ENCODE results near the gene RASGRF2. TPM values are rescaled to one million over a fixed set of nuclear protein-coding genes. Genes with fewer than 3 reads are reported as not detected.
"Not testable (repeated sequence)": the region's sequence is repeated elsewhere in the genome, so short reads cannot be mapped to it uniquely, and the experiment has no call there.

RASGRF2 gene
- total RNA-seq, 5 donors from 2014 or later (not counting 1 experiment from before 2014, with no cell fraction given) = 25.2 to 53.0 (median 27.0) TPM

DNA sequence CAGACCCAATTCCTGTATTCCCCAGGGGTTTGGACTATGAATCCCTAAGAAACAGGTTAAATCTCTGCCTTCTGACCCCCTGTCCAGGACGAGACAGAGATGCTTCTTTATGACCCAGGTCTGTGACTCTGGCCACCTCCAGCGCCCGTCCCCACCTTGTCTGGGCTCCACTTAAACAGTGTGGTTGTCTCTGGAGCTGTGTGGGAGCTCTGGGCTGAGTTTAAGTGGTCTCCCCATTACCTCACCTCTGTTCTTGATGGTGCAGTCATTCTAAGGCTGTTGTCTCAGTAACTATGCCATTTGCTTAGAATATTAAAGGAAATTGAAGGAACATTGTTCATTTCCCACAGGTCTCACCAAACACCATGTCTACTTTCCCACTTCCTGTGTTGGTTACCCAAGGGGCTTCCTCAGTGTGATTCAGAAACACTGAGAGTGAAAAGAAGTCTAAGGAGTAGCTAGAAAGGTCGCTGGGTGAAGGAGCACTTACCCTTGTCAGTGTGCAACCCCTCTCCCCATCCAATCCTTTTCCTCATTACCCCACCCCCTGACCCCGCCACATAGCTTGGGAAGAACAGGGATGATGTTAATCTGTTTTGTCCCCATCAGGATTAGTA lies 145.2 kb downstream of the RASGRF2 start:
- ATAC-seq (replicated peaks in 1 of 4) (peak; percentile 22 to 44 (median 36)), DNase-seq (peak in 1 of 35 experiments; percentile 2)
- H3K4me3 Mint-ChIP-seq = peak overlapping the region in 1 of 3 donors; percentile 46
- H3K27me3 Mint-ChIP-seq = no peaks in the 10 kb centered on the region
- ChIA-PET CTCF (no interaction called here), POLR2A (no interaction called here)
- H3K27ac Mint-ChIP-seq = peak overlapping the region; percentile 9 to 81
- Histone ChIP-seq H3K27me3 (replicated peaks in 1 of 2; ENCODE audit: control insufficient read depth in 2 of 2, extremely low read depth in 1 of 2, insufficient read depth in 2 of 2, low read length in 1 of 2) (no peaks in the 10 kb centered on the region), H3K27ac (ENCODE audit: low read length) (no peak overlapping the region), H3K9me3 (no peaks in the 10 kb centered on the region), H3K4me3 (ENCODE audit: control insufficient read depth in 1 of 2, extremely low read depth in 1 of 2, low read length in 1 of 2) (no peak overlapping the region), H3K4me1 (ENCODE audit: control insufficient read depth in 1 of 2, extremely low read depth in 1 of 2, insufficient read depth in 2 of 2, low read length in 2 of 2) (peaks cover 2 to 11% of the 10 kb centered on the region in 2 experiments), H3K36me3 (ENCODE audit: control insufficient read depth in 2 of 2, extremely low read depth in 1 of 2, insufficient read depth in 1 of 2, low read length in 1 of 2) (no peaks in the 10 kb centered on the region)
- peaks cover 8% of the 10 kb centered on the region for H3K36me3 Mint-ChIP-seq
- H3K4me1 Mint-ChIP-seq = peaks cover 26 to 31% (median 28%) of the 10 kb centered on the region in 3 donors
- no CpG with 5 or more reads among the region's 5 CpGs for WGBS (ENCODE audit: insufficient coverage)
- no peaks in the 10 kb centered on the region for H3K9me3 Mint-ChIP-seq

DNA sequence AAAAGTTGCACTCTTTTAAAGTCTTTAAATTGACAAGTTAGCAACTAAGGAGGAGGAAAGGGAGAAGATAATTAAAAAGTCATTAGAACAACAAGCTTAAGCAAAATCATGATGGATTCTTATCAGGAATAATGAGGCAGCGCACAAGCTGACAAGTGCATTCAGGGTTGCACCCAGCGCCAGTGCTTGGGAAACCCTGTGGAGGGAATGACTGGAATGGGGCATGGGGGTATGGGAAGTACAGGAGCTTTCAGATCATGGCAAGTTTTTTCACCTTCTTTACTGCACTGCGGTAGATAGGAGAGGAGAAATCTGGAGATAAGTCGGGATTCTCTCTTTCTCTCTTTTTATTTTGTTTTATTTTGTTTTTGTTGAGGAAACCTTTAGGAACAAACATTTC lies 155.1 kb downstream of the RASGRF2 start:
- Histone ChIP-seq H3K27ac (ENCODE audit: low read length) (no peak overlapping the region), H3K27me3 (replicated peaks in 1 of 2; ENCODE audit: control insufficient read depth in 2 of 2, extremely low read depth in 1 of 2, insufficient read depth in 2 of 2, low read length in 1 of 2) (no peaks in the 10 kb centered on the region), H3K36me3 (ENCODE audit: control insufficient read depth in 2 of 2, extremely low read depth in 1 of 2, insufficient read depth in 1 of 2, low read length in 1 of 2) (peaks cover 3 to 40% of the 10 kb centered on the region in 2 donors), H3K4me3 (ENCODE audit: control insufficient read depth in 1 of 2, extremely low read depth in 1 of 2, low read length in 1 of 2) (no peak overlapping the region), H3K9me3 (no peaks in the 10 kb centered on the region), H3K4me1 (ENCODE audit: control insufficient read depth in 1 of 2, extremely low read depth in 1 of 2, insufficient read depth in 2 of 2, low read length in 2 of 2) (no peaks in the 10 kb centered on the region)
- H3K4me3 Mint-ChIP-seq = no peak overlapping the region
- peaks cover 78% of the 10 kb centered on the region for H3K36me3 Mint-ChIP-seq
- ChIA-PET POLR2A (interaction anchor here in 1 of 2 donors (0.5 kb wide), 1 partner anchor 67 kb away, joined by 3 read pairs; no protein-coding TSS in a partner anchor), CTCF (no interaction called here)
- no CpG with 5 or more reads among the region's 4 CpGs for WGBS (ENCODE audit: insufficient coverage)
- H3K4me1 Mint-ChIP-seq = peaks cover 2 to 30% (median 4%) of the 10 kb centered on the region in 3 donors
- no peaks in the 10 kb centered on the region for H3K27me3 Mint-ChIP-seq
- no peak for DNase-seq
- ATAC-seq (replicated peaks in 1 of 4) = no peak
- H3K9me3 Mint-ChIP-seq = no peaks in the 10 kb centered on the region
- no peak overlapping the region for H3K27ac Mint-ChIP-seq

GRCh38 chr5:81117566-81117965 lies 157.4 kb downstream of the RASGRF2 start:
- no peak overlapping the region for H3K4me3 ChIP-seq (ENCODE audit: control insufficient read depth in 1 of 2, extremely low read depth in 1 of 2, low read length in 1 of 2)
- WGBS (ENCODE audit: insufficient coverage) = no CpG with 5 or more reads among the region's 3 CpGs
- no peak for DNase-seq
- H3K9me3 ChIP-seq = no peaks in the 10 kb centered on the region
- H3K36me3 ChIP-seq (ENCODE audit: control insufficient read depth in 2 of 2, extremely low read depth in 1 of 2, insufficient read depth in 1 of 2, low read length in 1 of 2) = peaks cover 3 to 45% of the 10 kb centered on the region in 2 donors
- no peak overlapping the region for H3K27ac ChIP-seq (ENCODE audit: low read length)
- peaks cover 0 to 3% of the 10 kb centered on the region in 2 experiments for H3K4me1 ChIP-seq (ENCODE audit: control insufficient read depth in 1 of 2, extremely low read depth in 1 of 2, insufficient read depth in 2 of 2, low read length in 2 of 2)
- H3K36me3 Mint-ChIP-seq = peaks cover 88% of the 10 kb centered on the region
- no peak for ATAC-seq (replicated peaks in 1 of 4)
- CTCF ChIA-PET = no interaction called here
- no peak overlapping the region for H3K27ac Mint-ChIP-seq
- H3K27me3 Mint-ChIP-seq = no peaks in the 10 kb centered on the region
- POLR2A ChIA-PET = no interaction called here
- no peak overlapping the region for H3K4me3 Mint-ChIP-seq
- no peaks in the 10 kb centered on the region for H3K27me3 ChIP-seq (replicated peaks in 1 of 2; ENCODE audit: control insufficient read depth in 2 of 2, extremely low read depth in 1 of 2, insufficient read depth in 2 of 2, low read length in 1 of 2)
- no peaks in the 10 kb centered on the region for H3K9me3 Mint-ChIP-seq
- peaks cover 19 to 51% (median 23%) of the 10 kb centered on the region in 3 donors for H3K4me1 Mint-ChIP-seq

- no peak overlapping the region for H3K4me3 ChIP-seq (ENCODE audit: control insufficient read depth in 1 of 2, extremely low read depth in 1 of 2, low read length in 1 of 2)
- ATAC-seq (replicated peaks in 1 of 4) = no peak
- H3K27me3 ChIP-seq (replicated peaks in 1 of 2; ENCODE audit: control insufficient read depth in 2 of 2, extremely low read depth in 1 of 2, insufficient read depth in 2 of 2, low read length in 1 of 2) = no peaks in the 10 kb centered on the region
- POLR2A ChIA-PET = interaction anchor here in 1 of 2 donors (0.6 kb wide), 1 partner anchor 14 kb away, joined by 5 read pairs; no protein-coding TSS in a partner anchor
- CTCF ChIA-PET = no interaction called here
- H3K36me3 Mint-ChIP-seq = peaks cover 82% of the 10 kb centered on the region
- H3K27ac ChIP-seq (ENCODE audit: low read length) = no peak overlapping the region
- no peaks in the 10 kb centered on the region for H3K9me3 ChIP-seq
- no peaks in the 10 kb centered on the region for H3K9me3 Mint-ChIP-seq
- no peaks in the 10 kb centered on the region for H3K27me3 Mint-ChIP-seq
- no peak overlapping the region for H3K4me3 Mint-ChIP-seq
- no peak overlapping the region for H3K27ac Mint-ChIP-seq
- no peak for DNase-seq
- peaks cover 17 to 24% (median 21%) of the 10 kb centered on the region in 3 donors for H3K4me1 Mint-ChIP-seq
- H3K4me1 ChIP-seq (ENCODE audit: control insufficient read depth in 1 of 2, extremely low read depth in 1 of 2, insufficient read depth in 2 of 2, low read length in 2 of 2) = peaks cover 0 to 3% of the 10 kb centered on the region in 2 experiments
- peaks cover 3 to 49% of the 10 kb centered on the region in 2 donors for H3K36me3 ChIP-seq (ENCODE audit: control insufficient read depth in 2 of 2, extremely low read depth in 1 of 2, insufficient read depth in 1 of 2, low read length in 1 of 2)
- 100% methylated on average over 1 of the region's 5 CpGs for WGBS (ENCODE audit: insufficient coverage)
Observed at GRCh38 chr5:81121273-81121672, 161.1 kb downstream of the RASGRF2 start.

- peaks cover 81% of the 10 kb centered on the region for H3K36me3 Mint-ChIP-seq
- ChIA-PET POLR2A (interaction anchor here in 1 of 2 donors (0.6 kb wide), 1 partner anchor 13 kb away, joined by 5 read pairs; no protein-coding TSS in a partner anchor), CTCF (no interaction called here)
- ATAC-seq (replicated peaks in 1 of 4) (no peak), DNase-seq (no peak)
- peaks cover 17 to 24% (median 21%) of the 10 kb centered on the region in 3 donors for H3K4me1 Mint-ChIP-seq
- no peak overlapping the region for H3K27ac ChIP-seq (ENCODE audit: low read length)
- H3K27me3 ChIP-seq (replicated peaks in 1 of 2; ENCODE audit: control insufficient read depth in 2 of 2, extremely low read depth in 1 of 2, insufficient read depth in 2 of 2, low read length in 1 of 2) = no peaks in the 10 kb centered on the region
- no peak overlapping the region for H3K4me3 Mint-ChIP-seq
- no peak overlapping the region for H3K4me3 ChIP-seq (ENCODE audit: control insufficient read depth in 1 of 2, extremely low read depth in 1 of 2, low read length in 1 of 2)
- peaks cover 3 to 51% of the 10 kb centered on the region in 2 donors for H3K36me3 ChIP-seq (ENCODE audit: control insufficient read depth in 2 of 2, extremely low read depth in 1 of 2, insufficient read depth in 1 of 2, low read length in 1 of 2)
- WGBS (ENCODE audit: insufficient coverage) = 57% methylated on average over 2 of the region's 7 CpGs
- H3K9me3 Mint-ChIP-seq = no peaks in the 10 kb centered on the region
- H3K27me3 Mint-ChIP-seq = no peaks in the 10 kb centered on the region
- no peak overlapping the region for H3K27ac Mint-ChIP-seq
- no peaks in the 10 kb centered on the region for H3K9me3 ChIP-seq
- peaks cover 0 to 3% of the 10 kb centered on the region in 2 experiments for H3K4me1 ChIP-seq (ENCODE audit: control insufficient read depth in 1 of 2, extremely low read depth in 1 of 2, insufficient read depth in 2 of 2, low read length in 2 of 2)
Observed at GRCh38 chr5:81121836-81122630, 161.9 kb downstream of the RASGRF2 start.

- Mint-ChIP-seq H3K4me1 (peaks cover 14 to 24% (median 21%) of the 10 kb centered on the region in 3 donors), H3K36me3 (peaks cover 63% of the 10 kb centered on the region)
- ATAC-seq (replicated peaks in 1 of 4); H3K27me3 ChIP-seq (replicated peaks in 1 of 2; ENCODE audit: control insufficient read depth in 2 of 2, extremely low read depth in 1 of 2, insufficient read depth in 2 of 2, low read length in 1 of 2); H3K9me3 ChIP-seq; DNase-seq; H3K27ac ChIP-seq (ENCODE audit: low read length); H3K4me3 ChIP-seq (ENCODE audit: control insufficient read depth in 1 of 2, extremely low read depth in 1 of 2, low read length in 1 of 2); H3K4me1 ChIP-seq (ENCODE audit: control insufficient read depth in 1 of 2, extremely low read depth in 1 of 2, insufficient read depth in 2 of 2, low read length in 2 of 2); H3K4me3 Mint-ChIP-seq; POLR2A ChIA-PET; CTCF ChIA-PET; H3K27me3 Mint-ChIP-seq; H3K9me3 Mint-ChIP-seq; H3K27ac Mint-ChIP-seq: not testable (repeated sequence)
- peaks cover 0 to 48% of the 10 kb centered on the region in 2 donors for H3K36me3 ChIP-seq (ENCODE audit: control insufficient read depth in 2 of 2, extremely low read depth in 1 of 2, insufficient read depth in 1 of 2, low read length in 1 of 2)
- WGBS (ENCODE audit: insufficient coverage) = no CpG with 5 or more reads among the region's 6 CpGs
Observed at GRCh38 chr5:81124689-81125088, 164.5 kb downstream of the RASGRF2 start.
